ENCODE data around the gene ADH1C.

ADH1C gene

DNA sequence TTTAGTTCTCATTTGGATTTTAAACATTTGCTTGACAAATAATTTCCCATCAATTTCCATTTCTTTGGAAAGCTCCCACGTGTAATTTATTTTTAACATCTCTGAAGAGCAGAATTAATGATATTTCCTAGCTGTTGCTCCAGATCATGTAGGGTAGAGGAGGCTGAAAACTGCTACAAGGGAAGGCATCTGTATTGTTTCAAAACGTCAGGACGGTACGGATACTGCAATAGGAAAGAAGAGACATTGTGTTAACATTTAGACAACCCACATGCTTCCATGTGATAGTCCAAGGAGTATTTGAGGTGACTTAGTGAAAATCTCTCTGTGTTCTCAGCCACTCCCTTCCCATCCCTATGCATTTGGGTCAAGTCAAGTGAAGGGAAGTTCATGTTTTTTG, 16.0 kb downstream of the ADH1C start:
- no peak for TF ChIP-seq CTCF (conservative IDR thresholded peaks at IDR 0.05; ENCODE audit: low read length)
- no peak overlapping the region for H3K4me3 ChIP-seq (ENCODE audit: low read length)
- no peak for DNase-seq (ENCODE audit: low read depth)

DNA sequence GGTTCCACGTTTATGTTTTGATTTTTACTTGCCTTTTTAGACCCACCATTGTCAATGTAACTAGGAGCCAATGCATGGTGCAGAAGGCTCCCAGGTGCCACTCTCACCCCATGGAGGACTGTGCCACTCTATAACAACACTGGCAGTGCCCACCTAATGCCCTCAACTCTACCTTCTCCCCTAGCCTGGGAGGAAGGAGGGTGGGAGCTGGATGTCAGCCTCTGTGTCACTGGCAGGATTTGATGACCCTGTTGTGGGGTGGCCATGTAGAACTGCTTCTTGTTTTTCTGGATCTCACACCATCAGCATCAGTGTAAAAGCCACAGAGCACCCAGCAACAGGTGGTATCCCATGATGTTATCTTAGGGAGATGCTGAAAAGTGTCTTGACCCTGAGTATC, 17.7 kb downstream of the ADH1C start:
- DNase-seq (ENCODE audit: low read depth) = no peak
- TF ChIP-seq CTCF (conservative IDR thresholded peaks at IDR 0.05; ENCODE audit: low read length) = no peak
- no peak overlapping the region for H3K4me3 ChIP-seq (ENCODE audit: low read length)

DNA sequence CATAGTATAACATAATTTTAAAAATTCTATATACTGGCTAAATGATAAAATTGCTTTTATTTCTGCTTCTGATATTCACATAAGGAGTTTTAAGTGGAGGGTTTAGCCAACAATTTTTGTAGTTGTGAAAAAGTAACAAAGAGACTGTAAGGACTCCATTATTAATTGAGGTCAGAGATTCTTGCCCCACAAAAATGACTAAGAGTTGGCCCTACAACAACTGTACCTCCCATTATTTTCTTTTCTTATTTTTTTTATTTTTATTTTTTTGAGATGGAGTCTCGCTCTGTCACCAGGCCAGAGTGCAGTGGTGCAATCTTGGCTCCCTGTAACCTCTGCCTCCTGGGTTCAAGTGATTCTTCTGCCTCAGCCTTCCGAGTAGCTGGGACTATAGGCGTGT, 21.9 kb downstream of the ADH1C start:
- H3K4me3 ChIP-seq (ENCODE audit: low read length) = no peak overlapping the region
- no peak for TF ChIP-seq CTCF (conservative IDR thresholded peaks at IDR 0.05; ENCODE audit: low read length)
- no peak for DNase-seq (ENCODE audit: low read depth)

GRCh38 chr4:99329876-99330275, 22.7 kb downstream of the ADH1C start:
- H3K4me3 ChIP-seq (ENCODE audit: low read length) = no peak overlapping the region
- DNase-seq (ENCODE audit: low read depth) = no peak
- TF ChIP-seq CTCF (conservative IDR thresholded peaks at IDR 0.05; ENCODE audit: low read length) = no peak

DNA sequence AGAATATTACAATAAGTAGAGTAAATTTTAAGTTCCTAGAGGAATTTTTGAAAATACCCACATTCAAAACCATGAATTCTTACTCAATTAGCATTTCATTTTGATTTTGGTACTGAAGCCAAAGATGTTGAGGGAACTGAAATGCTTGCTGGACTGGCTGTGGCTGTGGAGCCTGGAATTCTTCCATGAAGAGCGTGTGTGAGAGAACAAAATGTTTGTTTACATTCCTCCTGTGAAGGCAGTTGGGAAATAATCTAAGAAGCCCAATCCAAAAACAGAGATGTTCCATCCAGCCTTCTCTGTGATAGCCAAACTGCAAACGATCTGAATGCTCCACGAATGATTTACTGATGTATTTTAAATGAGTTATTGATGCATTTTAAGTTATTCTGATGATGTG, 27.6 kb downstream of the ADH1C start:
- peak; percentile 98 for DNase-seq (ENCODE audit: low read depth)
- H3K4me3 ChIP-seq (ENCODE audit: low read length) = no peak overlapping the region
- TF ChIP-seq CTCF (conservative IDR thresholded peaks at IDR 0.05; ENCODE audit: low read length) = no peak

DNA sequence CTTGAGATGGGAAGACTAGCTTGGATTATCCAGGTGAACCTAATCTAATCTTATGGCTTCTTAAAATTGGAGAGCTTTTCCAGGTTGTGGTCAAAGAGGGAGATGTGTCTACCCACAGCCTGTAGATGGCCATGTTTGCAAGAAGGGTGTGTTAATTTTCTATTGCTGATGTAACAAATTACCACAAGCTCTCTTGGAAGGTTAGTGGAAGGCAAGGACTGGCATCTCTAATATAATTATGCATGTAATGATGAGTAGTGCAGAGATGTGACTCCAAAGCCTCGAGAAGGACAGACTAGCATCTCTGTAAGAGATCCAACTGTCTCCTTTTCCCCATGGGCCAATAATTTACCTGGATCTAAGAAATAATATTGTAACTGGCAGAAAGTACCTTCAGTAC, 28.2 kb downstream of the ADH1C start:
- no peak; the same call in 1 of the 2 replicates for TF ChIP-seq CTCF (conservative IDR thresholded peaks at IDR 0.05; ENCODE audit: low read length)
- no peak overlapping the region for H3K4me3 ChIP-seq (ENCODE audit: low read length)
- DNase-seq (ENCODE audit: low read depth) = peak; percentile 76

- peak; percentile 96 for DNase-seq (ENCODE audit: low read depth)
These were observed 28.8 kb downstream of the ADH1C start for GRCh38 chr4:99323756-99324155.

More at GRCh38 chr4:99323756-99324155, 28.8 kb downstream of the ADH1C start:
- no peak for TF ChIP-seq CTCF (conservative IDR thresholded peaks at IDR 0.05; ENCODE audit: low read length)
- H3K4me3 ChIP-seq (ENCODE audit: low read length) = no peak overlapping the region

All from AG10803 (cell line).